Measurements from ENCODE around the gene DHDDS.

- TF ChIP-seq EZH2 (IDR thresholded peaks at IDR 0.05; ENCODE audit: borderline replicate concordance, insufficient read depth, low read length, poor library complexity, severe bottlenecking), result no peak
- no peak for TF ChIP-seq CTCF (IDR thresholded peaks at IDR 0.05; ENCODE audit: poor library complexity, severe bottlenecking)
- no peak for TF ChIP-seq RAD21 (conservative IDR thresholded peaks at IDR 0.05)
- no peak for TF ChIP-seq REST (IDR thresholded peaks at IDR 0.05; ENCODE audit: borderline replicate concordance)
- TF ChIP-seq SMC3 (conservative IDR thresholded peaks at IDR 0.05; ENCODE audit: poor library complexity), result no peak
Observed at GRCh38 chr1:26401891-26402290, 30.2 kb upstream of the DHDDS start.
